NCI-H187 treated with DMSO at 0.1 percent for 48 hours (cell line): ENCODE results near the gene ALMS1.
"Not testable (repeated sequence)": the region's sequence is repeated elsewhere in the genome, so short reads cannot be mapped to it uniquely, and the experiment has no call there.

Source experiments
- DNase-seq: peaks from one replicate; lab custom pipeline; 2025; lab: John Stamatoyannopoulos, UW

ALMS1 gene

DNA sequence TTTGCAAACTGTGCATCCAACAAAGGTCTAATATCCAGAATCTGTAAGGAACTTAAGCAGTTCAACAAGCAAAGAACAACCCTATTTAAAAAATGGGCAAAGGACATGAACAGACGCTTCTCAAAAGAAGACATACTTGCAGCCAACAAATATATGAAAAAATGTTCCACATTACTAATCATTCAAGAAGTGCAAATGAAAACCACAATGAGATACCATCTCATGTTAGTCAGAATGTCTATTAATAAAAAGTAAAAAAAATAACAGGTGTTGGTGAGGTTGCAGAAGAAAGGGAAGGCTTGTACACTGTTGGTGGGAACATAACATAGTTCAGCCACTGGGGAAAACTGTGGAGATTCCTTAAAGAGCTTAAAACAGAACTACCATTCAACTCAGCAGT lies 130.4 kb downstream of the ALMS1 start:
- DNase-seq, result no peak

- no peak for DNase-seq
These were observed 143.1 kb downstream of the ALMS1 start for GRCh38 chr2:73528688-73529087.

DNA sequence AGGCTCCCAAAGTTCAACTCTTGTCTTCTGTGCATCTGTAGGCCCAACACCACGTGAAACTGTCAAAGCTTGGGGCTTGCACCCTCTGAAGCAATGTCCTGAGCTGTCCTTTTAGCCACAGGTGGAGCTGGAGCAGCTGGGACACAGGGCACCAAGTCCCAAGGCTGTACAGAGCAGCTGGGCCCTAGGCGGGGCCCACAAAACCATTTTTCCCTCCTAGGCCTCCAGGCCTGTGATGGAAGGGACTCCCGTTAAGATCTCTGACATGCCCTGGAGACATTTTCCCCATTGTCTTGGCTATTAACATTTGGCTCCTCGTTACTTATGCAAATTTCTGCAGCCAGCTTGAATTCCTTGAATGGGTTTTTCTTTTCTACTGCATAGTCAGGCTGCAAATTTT lies 145.1 kb downstream of the ALMS1 start:
- not testable (repeated sequence) for DNase-seq

DNA sequence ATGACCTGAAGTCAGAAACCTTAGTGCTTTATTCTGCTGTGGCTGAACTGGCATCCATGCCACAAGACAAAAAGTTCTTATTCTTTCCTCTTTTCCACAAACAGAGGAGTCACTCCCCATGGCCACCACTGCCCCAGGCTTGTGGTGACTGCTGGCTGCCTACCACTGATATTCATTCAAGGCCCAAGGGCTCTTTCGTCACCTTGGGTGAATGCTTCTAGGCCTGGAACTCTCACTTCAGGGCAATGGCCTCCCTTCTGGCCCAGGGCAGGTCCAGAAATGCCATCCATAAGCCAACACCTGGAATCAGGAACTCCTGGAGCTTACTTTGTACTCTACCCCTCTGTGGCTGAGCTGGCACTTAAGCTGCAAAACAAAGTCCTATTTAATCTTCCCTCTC lies 146.7 kb downstream of the ALMS1 start:
- no peak for DNase-seq

- DNase-seq, result no peak
These were observed 150.7 kb downstream of the ALMS1 start for GRCh38 chr2:73536133-73536840.

GRCh38 chr2:73560875-73561274 lies 175.2 kb downstream of the ALMS1 start:
- peak; percentile 84 for DNase-seq

DNA sequence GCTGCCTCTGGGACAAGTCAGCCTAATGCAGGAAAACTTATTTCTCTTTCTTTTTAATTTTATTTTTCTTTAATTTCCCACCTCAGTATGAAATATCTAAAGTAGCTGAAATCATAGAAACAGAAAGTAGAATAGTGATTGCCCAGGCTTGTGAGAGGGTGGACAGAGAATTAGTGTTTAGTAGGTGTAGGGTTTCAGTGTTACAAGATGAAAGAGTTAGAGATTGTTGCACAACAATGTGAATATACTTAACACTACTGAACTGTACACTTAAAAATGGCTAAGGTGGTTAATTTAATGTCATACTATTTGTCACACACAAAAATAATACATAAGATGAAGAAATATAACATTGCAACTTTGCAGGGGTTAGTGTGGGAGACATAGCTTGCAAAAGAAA lies 175.8 kb downstream of the ALMS1 start:
- no peak for DNase-seq

- no peak for DNase-seq
These were observed 179.3 kb downstream of the ALMS1 start for GRCh38 chr2:73564986-73565385.

DNA sequence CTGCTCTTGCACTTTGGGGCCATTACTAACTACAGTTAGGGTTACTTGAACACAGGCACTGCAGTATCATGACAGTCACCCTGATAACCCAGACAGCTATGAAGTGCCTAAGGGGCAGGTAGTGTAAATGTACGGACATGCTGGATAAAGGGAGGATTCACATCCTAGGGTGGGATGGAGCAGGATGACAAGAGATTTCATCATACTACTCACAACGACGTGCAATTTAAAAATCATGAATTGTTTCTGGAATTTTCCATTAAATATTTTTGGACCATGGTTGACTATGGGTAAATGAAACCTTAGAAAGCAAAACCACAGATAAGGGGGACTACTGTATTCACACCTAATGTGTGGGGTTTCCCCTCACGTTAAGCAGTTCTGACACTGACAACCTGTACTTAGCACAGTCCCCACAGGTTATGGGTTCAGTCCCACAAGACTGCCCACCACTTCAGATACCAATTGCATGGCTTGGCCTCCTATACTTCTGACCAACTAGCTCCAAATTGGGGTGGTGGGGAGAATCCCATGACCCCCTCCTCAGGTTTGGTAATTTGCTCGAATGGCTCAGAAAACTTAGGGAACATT lies 180.7 kb downstream of the ALMS1 start:
- DNase-seq, result no peak

DNA sequence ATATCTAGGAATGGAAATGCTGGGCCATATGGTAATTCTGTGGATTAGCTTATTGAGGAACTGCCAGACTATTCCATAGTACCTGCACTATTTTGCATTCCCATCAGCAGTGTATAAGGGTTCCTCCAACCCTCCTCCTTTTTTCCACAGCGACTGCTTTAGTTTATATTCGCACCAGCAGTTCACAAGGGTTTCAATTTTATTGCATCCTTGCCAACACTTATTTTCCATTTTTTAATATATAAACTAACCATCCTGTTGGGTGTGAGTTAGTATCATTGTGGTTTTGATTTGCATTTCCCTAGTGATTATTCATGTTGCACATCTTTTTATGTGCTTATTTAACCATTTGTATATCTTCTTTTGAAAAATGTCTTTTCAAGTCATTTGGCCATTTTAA lies 189.6 kb downstream of the ALMS1 start:
- no peak for DNase-seq

GRCh38 chr2:73582364-73582763 lies 196.7 kb downstream of the ALMS1 start:
- no peak for DNase-seq

- no peak for DNase-seq
These were observed 202.5 kb downstream of the ALMS1 start for GRCh38 chr2:73588177-73588576.

- DNase-seq, result no peak
These were observed 208.0 kb downstream of the ALMS1 start for GRCh38 chr2:73593680-73594079.

DNA sequence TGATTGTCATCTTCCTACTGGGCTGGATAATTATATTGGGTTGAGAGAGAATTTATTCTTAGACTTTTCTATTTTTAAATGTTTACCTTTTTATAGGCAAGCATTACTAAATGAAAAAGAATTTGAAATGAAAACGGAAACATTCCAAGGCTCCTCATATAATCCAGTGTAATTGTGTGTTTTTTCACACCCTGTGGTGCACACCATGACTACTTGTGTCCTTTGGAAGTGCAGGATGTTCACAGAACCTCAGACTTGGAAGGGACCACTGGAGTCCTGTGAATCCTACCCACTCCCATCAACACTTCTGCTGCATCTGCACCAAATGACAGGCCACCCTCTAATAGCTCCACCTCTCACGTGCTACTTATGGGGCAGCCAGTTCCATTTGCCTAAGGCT lies 208.6 kb downstream of the ALMS1 start:
- no peak for DNase-seq

- DNase-seq, result no peak
These were observed 216.1 kb downstream of the ALMS1 start for GRCh38 chr2:73601780-73602179.

GRCh38 chr2:73603099-73603588 lies 217.5 kb downstream of the ALMS1 start:
- not testable (repeated sequence) for DNase-seq

DNA sequence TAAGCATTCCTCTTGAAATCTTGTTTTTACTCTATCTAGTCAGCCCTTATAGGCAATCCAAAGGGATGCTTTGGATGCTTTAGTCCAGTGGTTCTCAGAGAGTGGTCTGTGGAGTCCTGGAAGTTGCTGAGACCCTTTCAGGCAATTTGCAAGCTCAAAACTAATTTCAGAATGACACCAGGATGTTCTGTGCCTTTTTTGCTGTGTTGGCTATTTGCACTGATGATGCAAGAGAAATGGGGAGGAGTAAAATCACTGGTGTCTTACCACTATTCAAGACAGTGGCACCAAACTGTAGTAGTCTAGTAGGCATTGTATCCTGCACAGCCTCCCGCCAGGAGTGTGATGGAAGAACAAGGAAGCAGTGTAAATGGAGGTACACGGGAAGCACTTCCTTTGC lies 219.0 kb downstream of the ALMS1 start:
- DNase-seq, result not testable (repeated sequence)

GRCh38 chr2:73610111-73610510 lies 224.5 kb downstream of the ALMS1 start:
- DNase-seq, result no peak

DNA sequence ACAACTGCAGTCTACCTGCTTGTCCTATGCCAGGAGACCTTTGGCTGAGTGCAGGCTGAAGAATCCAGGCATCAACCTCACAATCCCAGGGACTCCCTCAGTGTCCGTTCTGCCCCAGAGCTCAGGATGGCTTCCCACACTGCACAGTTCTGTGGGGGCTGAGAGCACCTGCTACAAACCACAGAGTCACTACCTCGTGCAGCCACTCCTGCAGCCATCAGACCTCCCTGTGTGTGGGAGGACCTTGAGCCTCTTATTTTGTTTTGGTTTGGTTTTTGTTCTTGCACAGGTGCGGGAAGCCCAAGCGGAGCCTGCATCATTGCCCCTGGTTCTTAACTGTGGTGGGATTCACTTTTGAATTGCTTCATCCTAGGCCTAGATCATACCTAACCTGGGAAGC lies 225.6 kb downstream of the ALMS1 start:
- no peak for DNase-seq

- no peak for DNase-seq
These were observed 226.2 kb downstream of the ALMS1 start for GRCh38 chr2:73611867-73612266.

DNA sequence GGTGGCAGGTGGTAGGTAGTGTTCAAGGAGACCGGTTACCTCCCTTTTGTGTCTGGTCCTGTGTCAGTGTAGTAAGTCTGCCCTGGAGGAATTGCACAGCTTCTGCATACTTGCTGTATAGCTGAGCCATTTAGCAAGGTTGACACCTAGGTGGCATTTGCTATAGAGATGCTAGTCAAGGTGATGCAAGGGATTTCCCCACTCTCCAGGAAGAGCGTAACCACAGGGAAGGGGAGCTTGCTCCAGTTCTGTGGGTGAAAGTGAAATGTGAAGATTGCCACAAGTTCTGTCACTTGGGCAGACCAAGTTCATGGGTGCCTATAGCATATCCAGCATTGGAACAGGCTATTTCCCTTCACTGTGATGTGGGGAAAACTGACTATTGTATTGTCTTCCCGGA lies 228.5 kb downstream of the ALMS1 start:
- DNase-seq, result no peak

DNA sequence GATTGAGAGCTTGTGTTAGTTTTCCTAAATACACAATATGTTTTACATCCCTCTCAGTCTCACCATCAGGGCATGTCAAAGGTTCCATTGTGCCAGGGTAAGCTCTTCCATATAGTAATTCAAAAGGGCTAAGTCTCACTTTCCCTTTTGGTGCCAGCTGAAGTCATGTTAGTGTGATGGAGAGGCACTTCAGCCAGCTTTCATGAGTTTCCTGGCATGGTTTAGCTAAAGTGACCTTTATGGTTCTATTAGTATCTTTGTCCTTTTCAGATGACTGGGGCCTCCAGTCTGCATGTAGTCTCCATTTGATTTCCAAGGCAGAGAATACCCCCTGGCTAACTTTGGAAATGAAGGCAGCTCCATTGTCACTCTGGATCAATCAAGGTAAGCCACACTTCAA lies 229.4 kb downstream of the ALMS1 start:
- DNase-seq, result no peak

- DNase-seq, result not testable (repeated sequence)
These were observed 234.3 kb downstream of the ALMS1 start for GRCh38 chr2:73619925-73620324.

DNA sequence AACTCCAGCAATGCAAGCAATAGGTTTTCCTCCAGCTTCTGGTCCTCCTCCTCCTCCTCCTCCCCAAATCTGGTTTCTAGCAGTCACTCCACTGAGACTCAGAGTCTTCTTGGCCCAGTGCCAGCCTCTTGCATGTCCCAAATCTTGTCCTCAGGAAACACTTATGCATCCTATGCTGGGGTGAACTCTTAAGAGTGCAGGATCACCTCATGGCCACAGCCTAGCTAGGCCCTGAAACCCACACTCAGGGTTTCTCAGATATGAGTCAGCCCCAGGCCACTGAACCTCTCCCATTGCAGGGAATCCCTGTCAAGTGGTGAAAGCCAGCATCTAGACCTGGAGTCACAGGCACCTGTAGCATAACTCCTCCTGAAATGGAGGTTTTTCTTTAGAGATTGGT lies 238.4 kb downstream of the ALMS1 start:
- not testable (repeated sequence) for DNase-seq
